GM19043 (cell line): ENCODE results near the gene PTPRQ.

Source experiments
- ATAC-seq: cut with Tn5 transposase; IDR thresholded peaks from one replicate; pipeline ENCODE4 v1.9.1; 2021; ENCODE audit warnings: low read depth; ENCODE audit not compliant: unreplicated experiment

PTPRQ gene

GRCh38 chr12:80715713-80716249 lies 271.7 kb downstream of the PTPRQ start:
- no peak for ATAC-seq

- no peak for ATAC-seq
These were observed 272.8 kb downstream of the PTPRQ start, which contains the start of gene MYF5 for GRCh38 chr12:80716696-80717469. Gene MYF5 (plus strand): TSS chr12:80716912. CDS start chr12:80717064, 152 bp downstream.

GRCh38 chr12:80717856-80718255 lies 273.8 kb downstream of the PTPRQ start:
- no peak for ATAC-seq

GRCh38 chr12:80720516-80720915 lies 276.5 kb downstream of the PTPRQ start:
- ATAC-seq: no peak

- no peak for ATAC-seq
These were observed 277.3 kb downstream of the PTPRQ start for GRCh38 chr12:80721326-80721725.
